Measurements from ENCODE around the gene BLOC1S5. TPM values are rescaled to one million over a fixed set of nuclear protein-coding genes. Genes with fewer than 3 reads are reported as not detected.

BLOC1S5 gene
- total and polyA plus RNA-seq, 9 of the 15 experiments (the other 6 are each of a cell fraction or from before 2014, with no cell fraction given), result 8.5 to 41.0 (median 27.7) TPM

- TF ChIP-seq ATF6 (CRISPR knock-in tag; IDR thresholded peaks at IDR 0.05), result peak; percentile 89; the same call in 1 of the 2 replicates
- no peak for TF ChIP-seq ELK3 (CRISPR knock-in tag; IDR thresholded peaks at IDR 0.05)
- TF ChIP-seq GATAD2A (IDR thresholded peaks at IDR 0.05), result peak; percentile 72; the same call in 1 of the 2 replicates
- 0 out of 2 replicates have a peak, but pooled peaks have one; percentile 47 for TF ChIP-seq OTX1 (CRISPR knock-in tag; IDR thresholded peaks at IDR 0.05)
- TF ChIP-seq SETDB1 (IDR thresholded peaks at IDR 0.05; ENCODE audit: low read length), result no peak
- TF ChIP-seq SIN3B (IDR thresholded peaks at IDR 0.05; ENCODE audit: low read depth), result no peak
- TF ChIP-seq ILF3 (IDR thresholded peaks at IDR 0.05; ENCODE audit: borderline replicate concordance), result no peak
- peak; percentile 99 for TF ChIP-seq JUN (IDR thresholded peaks at IDR 0.05; ENCODE audit: borderline replicate concordance, low read depth, low read length)
- no peak for TF ChIP-seq JUN (CRISPR knock-in tag; IDR thresholded peaks at IDR 0.05; ENCODE audit: borderline replicate concordance)
- TF ChIP-seq LCOR (CRISPR knock-in tag; IDR thresholded peaks at IDR 0.05), result peak; percentile 99
- TF ChIP-seq ZBTB34 (CRISPR knock-in tag; IDR thresholded peaks at IDR 0.05), result peak; percentile 70; the same call in 1 of the 2 replicates
- TF ChIP-seq SMC3 (conservative IDR thresholded peaks at IDR 0.05; ENCODE audit: insufficient read depth, low read depth, low read length), result 0 out of 2 replicates have a peak, but pooled peaks have one; percentile 4
- TF ChIP-seq TOE1 (IDR thresholded peaks at IDR 0.05; ENCODE audit: borderline replicate concordance), result peak; percentile 63; the same call in 1 of the 2 replicates
- TF ChIP-seq TOE1 (CRISPR knock-in tag; IDR thresholded peaks at IDR 0.05; ENCODE audit: borderline replicate concordance, low read depth), result no peak
- TF ChIP-seq SMAD4 (CRISPR knock-in tag; conservative IDR thresholded peaks at IDR 0.05), result peak; percentile 100
- TF ChIP-seq NFYB (IDR thresholded peaks at IDR 0.05; ENCODE audit: extremely low read depth, insufficient read length), result no peak
- no peak for TF ChIP-seq ZNF668 (CRISPR knock-in tag; IDR thresholded peaks at IDR 0.05)
- peak; percentile 99 for TF ChIP-seq ATF3 (IDR thresholded peaks at IDR 0.05)
- peak; percentile 99 for TF ChIP-seq ATF3 (CRISPR knock-in tag; conservative IDR thresholded peaks at IDR 0.05)
- TF ChIP-seq SOX6 (IDR thresholded peaks at IDR 0.05), result peak; percentile 100
- no peak for TF ChIP-seq POLR2AphosphoS2 (IDR thresholded peaks at IDR 0.05; ENCODE audit: low read length)
- peak; percentile 27; the same call in 1 of the 2 replicates for TF ChIP-seq ZFX (CRISPR knock-in tag; IDR thresholded peaks at IDR 0.05)
- no peak for TF ChIP-seq ZBED1 (IDR thresholded peaks at IDR 0.05)
- peak; percentile 61; the same call in 1 of the 2 replicates for TF ChIP-seq EP400 (IDR thresholded peaks at IDR 0.05)
Measured at GRCh38 chr6:7974938-7975763, 89.0 kb downstream of the BLOC1S5 start (continued).
